Mesenchymal stem cell (in vitro differentiated cells and primary cell): ENCODE results near the gene SP2.

Experiments used
- DNase-seq: peaks from one replicate; pipeline ENCODE4 v3.0.0-alpha.2; 2013
- H2AFZ ChIP-seq: one replicate; pipeline ENCODE4 v1.6.1; 2013; ENCODE audit warnings: low read depth, mild to moderate bottlenecking, control low read depth, inconsistent platforms, low read length, moderate library complexity
- H2AK5ac ChIP-seq: 2 replicates; pipeline ENCODE4 v1.6.1; 2013; ENCODE audit warnings: low read length, moderate library complexity, mild to moderate bottlenecking, inconsistent platforms; ENCODE audit not compliant: severe bottlenecking
- H2BK120ac ChIP-seq: one replicate; pipeline ENCODE4 v1.6.1; 2013; ENCODE audit warnings: low read depth, mild to moderate bottlenecking, inconsistent platforms, low read length, moderate library complexity
- H2BK12ac ChIP-seq, 2 experiments: one replicate each; pipeline ENCODE4 v1.6.1; 2013; ENCODE audit warnings: inconsistent platforms in 2 of 2, low read length in 2 of 2, mild to moderate bottlenecking in 2 of 2, moderate library complexity in 2 of 2, control low read depth in 1 of 2
- H2BK15ac ChIP-seq: one replicate; pipeline ENCODE4 v1.6.1; 2013; ENCODE audit warnings: mild to moderate bottlenecking, low read depth, inconsistent platforms; ENCODE audit not compliant: poor library complexity, severe bottlenecking
- H2BK5ac ChIP-seq: 2 replicates; pipeline ENCODE4 v1.6.1; 2013; ENCODE audit warnings: low read depth, mild to moderate bottlenecking, low read length, control low read depth, inconsistent platforms; ENCODE audit not compliant: poor library complexity, severe bottlenecking
- H3K14ac ChIP-seq, 2 experiments: one replicate each; pipeline ENCODE4 v1.6.1; 2013; ENCODE audit warnings: inconsistent platforms in 2 of 2, low read length in 2 of 2, control low read depth in 1 of 2, mild to moderate bottlenecking in 1 of 2, moderate library complexity in 1 of 2
- H3K18ac ChIP-seq, 2 experiments: one replicate each; pipeline ENCODE4 v1.6.1; 2013; ENCODE audit warnings: inconsistent platforms in 2 of 2, low read length in 2 of 2, control low read depth in 1 of 2, low read depth in 1 of 2, mild to moderate bottlenecking in 1 of 2
- H3K23ac ChIP-seq, 2 experiments: one replicate each; pipeline ENCODE4 v1.6.1; 2013; ENCODE audit warnings: inconsistent platforms in 2 of 2, low read length in 2 of 2, mild to moderate bottlenecking in 2 of 2, moderate library complexity in 2 of 2, control low read depth in 1 of 2
- H3K27ac ChIP-seq: 2 replicates; pipeline ENCODE4 v1.5.1; 2013; ENCODE audit warnings: mild to moderate bottlenecking, moderate library complexity, low read length, control low read depth, inconsistent platforms; ENCODE audit not compliant: poor library complexity, severe bottlenecking
- H3K27me3 ChIP-seq, 2 experiments: 2 replicates each; pipeline versions ENCODE4 v1.6.1 to v1.7.0; 2013; ENCODE audit warnings: low read length in 2 of 2, mild to moderate bottlenecking in 2 of 2, moderate library complexity in 2 of 2, control low read depth in 1 of 2, inconsistent platforms in 1 of 2; ENCODE audit not compliant: control insufficient read depth in 1 of 2, insufficient read depth in 1 of 2
- H3K36me3 ChIP-seq, 2 experiments: 2 replicates each; pipeline versions ENCODE4 v1.6.1 to v1.7.0; 2013; ENCODE audit warnings: low read length in 2 of 2, control low read depth in 1 of 2, inconsistent platforms in 1 of 2, low read depth in 1 of 2, mild to moderate bottlenecking in 1 of 2; ENCODE audit not compliant: insufficient read depth in 2 of 2, control insufficient read depth in 1 of 2
- H3K4ac ChIP-seq, 2 experiments: one replicate each; pipeline ENCODE4 v1.6.1; 2013; ENCODE audit warnings: inconsistent platforms in 2 of 2, low read length in 2 of 2, mild to moderate bottlenecking in 2 of 2, moderate library complexity in 2 of 2, control low read depth in 1 of 2, low read depth in 1 of 2
- H3K4me1 ChIP-seq: 2 replicates; pipeline ENCODE4 v1.6.1; 2013; ENCODE audit warnings: low read depth, low read length, control low read depth; ENCODE audit not compliant: control insufficient read depth, insufficient read depth
- H3K4me2 ChIP-seq: 2 replicates; pipeline ENCODE4 v1.6.1; 2013; ENCODE audit warnings: low read length, mild to moderate bottlenecking, inconsistent platforms; ENCODE audit not compliant: poor library complexity, severe bottlenecking
- H3K4me3 ChIP-seq, 2 experiments: 2 replicates each; pipeline versions ENCODE4 v1.5.1 to v1.7.0; 2013; ENCODE audit warnings: low read length in 2 of 2, mild to moderate bottlenecking in 2 of 2, control low read depth in 1 of 2, low read depth in 1 of 2; ENCODE audit not compliant: insufficient read depth in 1 of 2
- H3K79me1 ChIP-seq: replicated peaks from 2 replicates; pipeline ENCODE4 v1.6.1; 2013; ENCODE audit warnings: mild to moderate bottlenecking, control low read depth, low read length, inconsistent platforms; ENCODE audit not compliant: poor library complexity, severe bottlenecking
- H3K9ac ChIP-seq: 2 replicates; pipeline ENCODE4 v1.7.0; 2013; ENCODE audit warnings: mild to moderate bottlenecking, low read length, moderate library complexity
- H3K9me3 ChIP-seq: 2 replicates; pipeline ENCODE4 v1.7.0; 2013; ENCODE audit warnings: mild to moderate bottlenecking, low read length; ENCODE audit not compliant: control insufficient read depth
- H4K8ac ChIP-seq: one replicate; pipeline ENCODE4 v1.6.1; 2013; ENCODE audit warnings: inconsistent platforms, mild to moderate bottlenecking, low read length, moderate library complexity
- H4K91ac ChIP-seq: one replicate; pipeline ENCODE4 v1.6.1; 2013; ENCODE audit warnings: mild to moderate bottlenecking, low read length, inconsistent platforms
- WGBS: methylation state at CpG from one replicate; pipeline ENCODE4 v1.1.7; 2013; ENCODE audit warnings: mixed read lengths; 5-methylcytosine and 5-hydroxymethylcytosine counted together

Gene SP2

GRCh38 chr17:47899643-47900042 lies 3.6 kb downstream of the SP2 start:
- Histone ChIP-seq H3K23ac (no peak overlapping the region), H2BK120ac (no peak overlapping the region), H2AFZ (no peak overlapping the region), H2AK5ac (no peak overlapping the region), H3K9ac (peak overlapping the region; percentile 5), H3K9me3 (no peaks in the 10 kb centered on the region), H3K79me1 (peaks cover 47% of the 10 kb centered on the region), H2BK12ac (no peak overlapping the region), H3K4ac (no peak overlapping the region), H3K36me3 (peaks cover 4 to 12% of the 10 kb centered on the region in 2 experiments), H2BK5ac (no peak overlapping the region), H4K91ac (no peak overlapping the region), H3K27ac (no peak overlapping the region), H3K4me2 (no peak overlapping the region), H4K8ac (no peak overlapping the region), H3K14ac (no peak overlapping the region), H3K4me1 (peaks cover 8% of the 10 kb centered on the region), H2BK15ac (no peak overlapping the region), H3K27me3 (no peaks in the 10 kb centered on the region), H3K18ac (no peak overlapping the region), H3K4me3 (peak overlapping the region in 1 of 2 experiments; percentile 16)
- WGBS: 95% methylated on average over 5 of the region's 5 CpGs
- DNase-seq: no peak

DNA sequence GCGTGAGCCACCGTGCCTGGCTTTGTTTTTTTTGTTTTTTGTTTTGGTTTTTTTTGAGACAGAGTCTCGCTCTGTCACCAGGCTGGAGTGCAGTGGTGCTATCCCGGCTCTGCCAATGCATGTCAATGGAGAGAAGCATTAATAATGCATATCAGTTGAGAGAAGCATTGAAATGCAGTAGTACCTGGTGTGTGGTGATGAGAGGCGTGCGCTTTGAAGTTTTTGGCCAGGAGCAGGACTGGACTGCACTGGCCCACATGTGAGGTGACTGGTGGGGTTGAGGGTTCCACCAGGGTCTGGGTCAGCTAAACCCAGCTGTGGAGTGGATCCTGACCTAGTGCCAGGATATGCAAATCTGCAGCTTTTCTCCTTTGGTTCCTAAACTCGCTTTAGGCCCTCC lies 5.4 kb downstream of the SP2 start:
- no peak overlapping the region for H3K4ac ChIP-seq
- no peaks in the 10 kb centered on the region for H3K27me3 ChIP-seq
- 82% methylated on average over 7 of the region's 7 CpGs for WGBS
- no peaks in the 10 kb centered on the region for H3K9me3 ChIP-seq
- peaks cover 17% of the 10 kb centered on the region for H3K4me1 ChIP-seq
- no peak overlapping the region for H3K27ac ChIP-seq
- DNase-seq: no peak
- no peak overlapping the region for H2BK120ac ChIP-seq
- peak overlapping the region in 1 of 2 experiments; percentile 88 for H3K23ac ChIP-seq
- no peak overlapping the region for H4K8ac ChIP-seq
- no peak overlapping the region for H3K4me2 ChIP-seq
- H4K91ac ChIP-seq: no peak overlapping the region
- H2BK12ac ChIP-seq: no peak overlapping the region
- no peak overlapping the region for H2AK5ac ChIP-seq
- H3K18ac ChIP-seq: no peak overlapping the region
- no peak overlapping the region for H2BK5ac ChIP-seq
- no peak overlapping the region for H2AFZ ChIP-seq
- H2BK15ac ChIP-seq: no peak overlapping the region
- H3K36me3 ChIP-seq: peaks cover 4 to 12% of the 10 kb centered on the region in 2 experiments
- H3K14ac ChIP-seq: no peak overlapping the region
- no peak overlapping the region for H3K4me3 ChIP-seq
- H3K9ac ChIP-seq: no peak overlapping the region
- H3K79me1 ChIP-seq: peaks cover 52% of the 10 kb centered on the region

DNA sequence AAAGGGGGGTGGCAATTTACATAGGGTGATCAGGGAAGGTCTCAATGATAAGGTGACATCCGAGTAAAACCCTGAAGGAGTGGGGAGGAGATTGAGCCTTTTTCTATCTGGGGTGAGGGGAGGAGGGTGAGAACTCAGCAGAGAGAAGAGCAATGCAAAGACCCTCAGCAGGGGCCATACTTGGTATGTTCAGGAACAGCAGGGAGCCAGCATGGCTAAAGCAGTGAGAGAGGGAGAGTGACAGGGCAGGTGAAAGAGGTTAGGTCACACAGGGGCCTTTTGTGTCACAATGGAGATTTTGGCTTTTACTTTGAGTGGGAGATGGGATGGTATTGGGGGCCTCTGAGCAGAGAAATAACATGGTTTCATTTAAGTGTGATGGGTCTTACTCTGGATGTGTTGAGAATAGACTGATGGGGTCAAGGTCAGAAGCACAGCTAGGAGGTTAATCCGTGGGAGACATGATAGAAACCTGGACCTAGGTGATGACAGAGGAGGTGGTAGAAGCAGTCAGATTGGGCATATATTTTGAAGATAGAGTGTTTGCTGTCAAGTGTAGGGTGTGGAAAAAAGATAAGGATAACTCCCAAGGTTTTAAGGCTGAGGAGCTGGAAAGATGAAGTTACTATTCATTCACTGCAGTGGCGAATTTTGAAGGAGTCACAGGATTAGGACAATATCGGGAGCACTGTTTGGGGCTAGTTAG lies 6.2 kb downstream of the SP2 start:
- no peak overlapping the region for H3K4me3 ChIP-seq
- H3K79me1 ChIP-seq: peaks cover 56% of the 10 kb centered on the region
- H2BK120ac ChIP-seq: no peak overlapping the region
- no peak overlapping the region for H2BK12ac ChIP-seq
- H4K8ac ChIP-seq: no peak overlapping the region
- H3K27ac ChIP-seq: no peak overlapping the region
- H3K18ac ChIP-seq: no peak overlapping the region
- no peak overlapping the region for H3K9ac ChIP-seq
- no peak overlapping the region for H2BK5ac ChIP-seq
- peaks cover 20% of the 10 kb centered on the region for H3K4me1 ChIP-seq
- H2BK15ac ChIP-seq: no peak overlapping the region
- H3K4me2 ChIP-seq: no peak overlapping the region
- 59% methylated on average over 4 of the region's 4 CpGs for WGBS
- H2AFZ ChIP-seq: no peak overlapping the region
- H2AK5ac ChIP-seq: no peak overlapping the region
- no peaks in the 10 kb centered on the region for H3K9me3 ChIP-seq
- H3K27me3 ChIP-seq: no peaks in the 10 kb centered on the region
- no peak overlapping the region for H4K91ac ChIP-seq
- DNase-seq: no peak
- H3K4ac ChIP-seq: no peak overlapping the region
- peaks cover 4 to 12% of the 10 kb centered on the region in 2 experiments for H3K36me3 ChIP-seq
- no peak overlapping the region for H3K14ac ChIP-seq
- H3K23ac ChIP-seq: no peak overlapping the region

DNA sequence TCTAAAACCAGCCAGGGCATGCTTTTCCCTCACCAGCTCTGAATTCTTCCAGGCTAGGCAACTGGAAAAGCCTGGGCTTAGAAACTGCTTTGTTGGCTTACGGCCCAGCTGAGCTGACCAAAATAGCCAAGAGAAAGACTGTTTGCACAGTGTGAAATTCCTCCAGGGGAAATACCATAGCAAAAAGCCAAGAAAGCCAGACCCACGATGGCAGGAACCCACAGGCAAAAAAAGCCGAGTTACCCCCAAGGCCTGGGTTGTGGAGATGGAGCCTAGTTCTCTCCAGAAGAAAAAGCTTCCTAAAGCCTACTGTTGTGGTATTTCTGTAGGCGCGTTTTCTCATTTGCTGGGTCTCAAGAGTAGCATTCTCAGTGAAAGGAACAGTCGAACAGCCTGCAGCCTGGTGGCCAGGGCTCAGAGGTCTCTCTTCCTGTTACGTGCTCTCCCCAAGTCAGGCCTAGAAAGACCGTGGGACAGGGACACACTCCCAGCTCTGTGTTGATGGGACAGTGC lies 9.2 kb downstream of the SP2 start:
- no peak overlapping the region for H4K8ac ChIP-seq
- peak overlapping the region in 1 of 2 experiments; percentile 28 for H3K18ac ChIP-seq
- peak; percentile 64 for DNase-seq
- no peak overlapping the region for H2BK15ac ChIP-seq
- H3K23ac ChIP-seq: peak overlapping the region in 1 of 2 experiments; percentile 83
- H3K4me2 ChIP-seq: no peak overlapping the region
- peak overlapping the region; percentile 17 for H2AK5ac ChIP-seq
- no peak overlapping the region for H2AFZ ChIP-seq
- H3K9me3 ChIP-seq: no peaks in the 10 kb centered on the region
- peaks cover 0 to 7% of the 10 kb centered on the region in 2 experiments for H3K36me3 ChIP-seq
- H3K4me3 ChIP-seq: peak overlapping the region in 1 of 2 experiments; percentile 10
- H2BK5ac ChIP-seq: no peak overlapping the region
- H3K4ac ChIP-seq: peak overlapping the region in 1 of 2 experiments; percentile 50
- H3K4me1 ChIP-seq: peaks cover 20% of the 10 kb centered on the region
- peak overlapping the region; percentile 71 for H3K27ac ChIP-seq
- H3K9ac ChIP-seq: peak overlapping the region; percentile 40
- H3K79me1 ChIP-seq: peaks cover 49% of the 10 kb centered on the region
- no peak overlapping the region for H4K91ac ChIP-seq
- H2BK120ac ChIP-seq: no peak overlapping the region
- no peaks in the 10 kb centered on the region for H3K27me3 ChIP-seq
- 91% methylated on average over 8 of the region's 8 CpGs for WGBS
- H2BK12ac ChIP-seq: peak overlapping the region in 1 of 2 experiments; percentile 45
- peak overlapping the region in 1 of 2 experiments; percentile 36 for H3K14ac ChIP-seq
